GM12875 (cell line): ENCODE measurements around the gene CLDND1.

ENCODE experiments used
- H3K4me3 ChIP-seq: one replicate; pipeline ENCODE4 v1.5.1; 2011; ENCODE audit warnings: low read depth, low read length, control low read depth
- CTCF ChIP-seq: IDR thresholded peaks from 2 replicates; pipeline ENCODE4 v1.5.1; 2011; ENCODE audit warnings: low read depth, mild to moderate bottlenecking, control low read depth, inconsistent platforms, low read length, moderate library complexity, borderline replicate concordance; ENCODE audit not compliant: insufficient read depth

Gene CLDND1

DNA sequence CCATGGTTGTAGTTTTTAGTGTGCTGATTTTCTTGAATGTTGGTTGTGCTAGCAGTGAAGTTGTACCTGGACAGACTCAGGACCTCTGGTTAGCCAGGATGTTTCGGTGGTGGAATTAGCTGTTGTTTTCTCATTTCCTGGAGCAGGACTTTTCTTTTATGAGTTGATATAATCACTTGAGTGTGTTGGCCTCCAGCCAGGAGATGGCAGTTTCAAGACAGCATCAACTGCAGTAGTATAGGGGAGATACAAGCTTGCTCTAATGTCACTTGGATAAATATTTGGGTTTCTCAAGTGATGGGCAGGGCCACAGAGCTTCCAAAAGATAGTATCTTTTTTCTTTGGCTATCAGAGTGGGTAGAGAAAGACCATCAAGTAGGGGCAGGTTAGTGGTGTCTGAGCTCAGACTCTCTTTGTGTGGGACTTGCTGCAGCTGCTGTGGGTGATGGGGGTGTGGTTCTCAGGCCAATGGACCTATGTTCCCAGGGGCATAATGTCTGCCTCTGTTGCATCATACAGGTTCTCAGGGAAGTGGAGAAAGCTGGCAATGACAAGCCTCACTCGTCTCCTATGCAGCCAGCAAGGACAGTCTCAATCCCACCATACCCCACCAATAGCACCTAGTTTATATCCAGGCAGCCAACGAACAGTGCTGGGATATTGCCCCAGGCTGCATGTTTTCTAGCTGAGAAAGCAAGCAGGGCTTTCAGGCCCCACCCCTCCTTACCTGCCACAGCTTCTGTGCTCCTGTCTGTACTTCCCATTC is 39.8 kb downstream of the CLDND1 start:
- TF ChIP-seq CTCF = no peak
- no peak overlapping the region for H3K4me3 ChIP-seq
